K562 (cell line): ENCODE data around the gene LCN12. TPM values are rescaled to one million over a fixed set of nuclear protein-coding genes. Genes with fewer than 3 reads are reported as not detected.

Source experiments
- BRD9 ChIP-seq: fragments of 450-650 bp; IDR thresholded peaks from 2 replicates; pipeline ENCODE4 v1.6.1; 2018; ENCODE audit warnings: low read depth; ENCODE audit not compliant: partially characterized antibody
- DEAF1 ChIP-seq: fragments of 450-650 bp; formaldehyde crosslinking; IDR thresholded peaks from 2 replicates; pipeline ENCODE4 v1.4.0; 2020; ENCODE audit warnings: mild to moderate bottlenecking, moderate library complexity
- DIDO1 ChIP-seq: fragments of 450-650 bp; IDR thresholded peaks from 2 replicates; pipeline ENCODE4 v1.6.1; 2016; ENCODE audit warnings: low read depth, missing biosample characterization, missing genetic modification characterization
- ELK3 ChIP-seq: fragments of 450-650 bp; formaldehyde crosslinking; IDR thresholded peaks from 2 replicates; pipeline ENCODE4 v1.4.0; 2020; ENCODE audit warnings: mild to moderate bottlenecking
- FOXJ3 ChIP-seq: sonication (generic); formaldehyde crosslinking; IDR thresholded peaks from 2 replicates; pipeline ENCODE4 v1.4.0; 2020; ENCODE audit warnings: mild to moderate bottlenecking, missing genetic modification reagents
- FOXP1 ChIP-seq: sonication (generic); formaldehyde crosslinking; IDR thresholded peaks from 2 replicates; pipeline ENCODE4 v1.8.0; 2022; ENCODE audit warnings: mild to moderate bottlenecking, missing genetic modification reagents
- GTF2B ChIP-seq: IDR thresholded peaks from 2 replicates; pipeline ENCODE4 v1.6.1; 2011; ENCODE audit not compliant: insufficient read length; ENCODE audit errors: extremely low read depth
- HMGXB4 ChIP-seq: sonication (generic); formaldehyde crosslinking; IDR thresholded peaks from 2 replicates; pipeline ENCODE4 v1.8.1; 2023; ENCODE audit warnings: mild to moderate bottlenecking, missing genetic modification reagents
- IRF9 ChIP-seq: fragments of 450-650 bp; IDR thresholded peaks from 2 replicates; pipeline ENCODE4 v1.6.1; 2016; ENCODE audit warnings: missing biosample characterization, missing genetic modification characterization
- KAT2B ChIP-seq: IDR thresholded peaks from one replicate; pipeline ENCODE4 v1.6.1; 2012; ENCODE audit warnings: low read depth, mild to moderate bottlenecking, control low read depth, inconsistent platforms, low read length, moderate library complexity
- MCM2 ChIP-seq: fragments of 450-650 bp; IDR thresholded peaks from 2 replicates; pipeline ENCODE4 v1.6.1; 2017; ENCODE audit warnings: low read depth, mild to moderate bottlenecking
- MTA2 ChIP-seq: fragments of 450-650 bp; IDR thresholded peaks from 2 replicates; pipeline ENCODE4 v1.6.1; 2016; ENCODE audit warnings: low read depth
- MYBL2 ChIP-seq, 2 experiments: fragments of 450-650 bp in 1 of 2; sonication (generic) in 1 of 2; formaldehyde crosslinking in 1 of 2; IDR thresholded peaks; 2 replicates each; pipeline versions ENCODE4 v1.6.1 to v1.8.1; 2017 to 2022; ENCODE audit warnings: borderline replicate concordance in 1 of 2, inconsistent platforms in 1 of 2, low read depth in 1 of 2, mild to moderate bottlenecking in 1 of 2, missing genetic modification reagents in 1 of 2, moderate library complexity in 1 of 2
- NELFE ChIP-seq: IDR thresholded peaks from 2 replicates; pipeline ENCODE4 v1.6.1; 2011; ENCODE audit warnings: mild to moderate bottlenecking; ENCODE audit not compliant: insufficient read depth, insufficient read length
- NFIX ChIP-seq: fragments of 250-450 bp; sonication (Bioruptor Pico); IDR thresholded peaks from 2 replicates; pipeline ENCODE4 v1.4.0; 2020; ENCODE audit warnings: low read depth, mild to moderate bottlenecking, moderate library complexity
- PCBP2 ChIP-seq: fragments of 200-400 bp; formaldehyde crosslinking; IDR thresholded peaks from 2 replicates; pipeline ENCODE4 v1.6.1; 2018; ENCODE audit warnings: low read length, low read depth, mild to moderate bottlenecking, moderate library complexity; ENCODE audit not compliant: poor library complexity, severe bottlenecking
- TAF15 ChIP-seq: fragments of 200-400 bp; formaldehyde crosslinking; IDR thresholded peaks from 2 replicates; pipeline ENCODE4 v1.6.1; 2017; ENCODE audit warnings: mild to moderate bottlenecking, low read depth, low read length, moderate library complexity
- TSC22D4 ChIP-seq: fragments of 450-650 bp; IDR thresholded peaks from 2 replicates; pipeline ENCODE4 v1.6.1; 2016; ENCODE audit warnings: missing genetic modification characterization, missing biosample characterization, control low read depth
- ZFP30 ChIP-seq: fragments of 250-450 bp; sonication (Bioruptor Pico); IDR thresholded peaks from 2 replicates; pipeline ENCODE4 v1.8.0; 2022; ENCODE audit warnings: moderate library complexity, mild to moderate bottlenecking, inconsistent platforms, borderline replicate concordance
- polyA plus RNA-seq, 8 experiments: library from polyadenylated mRNA; depleted of rRNA in 4 of 8; stranded (reverse) in 5 of 8; unstranded in 3 of 8; fragments of >200 nt; fragmentation: Nextera tagmentation in 2 of 8; fragmentation: Illumina TruSeq in 1 of 8; extraction: Ambion mirVana in 2 of 8; extraction: Trizol in 1 of 8; gene quantifications; 2 replicates each; pipeline versions ENCODE4 v1.2.1 to v1.2.3, GENCODE V29; 2011 to 2014; ENCODE audit warnings: inconsistent platforms in 1 of 8, missing spikeins in 1 of 8
- total RNA-seq, 7 experiments: library from RNA; depleted of rRNA in 6 of 7; stranded (reverse); fragments of >200 nt in 6 of 7; fragmentation: Illumina TruSeq in 2 of 7; extraction: Trizol in 2 of 7; gene quantifications; 2 replicates each; pipeline versions ENCODE4 v1.2.1 to v1.2.3, GENCODE V29; 2011 to 2021; ENCODE audit warnings: low replicate concordance in 1 of 7

Gene LCN12
- total and polyA plus RNA-seq, 9 of the 15 experiments (the other 6 are each of a cell fraction or from before 2014, with no cell fraction given): 0.05 TPM; not detected in 8

GRCh38 chr9:136944519-136945332, 7.3 kb upstream of the LCN12 start, which contains the start of the genes C8G and FBXW5 (continued):
- TF ChIP-seq FOXJ3 (CRISPR knock-in tag): no peak
- TF ChIP-seq DEAF1 (CRISPR knock-in tag): peak; percentile 41; the same call in 1 of the 2 replicates
- no peak for TF ChIP-seq BRD9
- TF ChIP-seq HMGXB4 (CRISPR knock-in tag): peak; percentile 12; the same call in 1 of the 2 replicates
- no peak for TF ChIP-seq NFIX
- no peak for TF ChIP-seq DIDO1 (tag)
- no peak for TF ChIP-seq ZFP30
- TF ChIP-seq TSC22D4 (tag): no peak
- TF ChIP-seq MCM2: no peak
- no peak; the same call in 1 of the 2 replicates for TF ChIP-seq MTA2
- no peak for TF ChIP-seq ELK3
- TF ChIP-seq GTF2B: no peak
- no peak for TF ChIP-seq IRF9 (tag)
- no peak for TF ChIP-seq NELFE
- TF ChIP-seq FOXP1 (CRISPR knock-in tag): 0 out of 2 replicates have a peak, but pooled peaks have one; percentile 28
- TF ChIP-seq PCBP2: no peak
- TF ChIP-seq TAF15: no peak
- TF ChIP-seq KAT2B: no peak
- no peak for TF ChIP-seq MYBL2 (IDR thresholded peaks at IDR 0.05; ENCODE audit: low read depth)
- no peak for TF ChIP-seq MYBL2 (CRISPR knock-in tag; IDR thresholded peaks at IDR 0.05; ENCODE audit: borderline replicate concordance)
